Islet precursor cell (in vitro differentiated cells): ENCODE data around the gene PACSIN1.
"Not testable (repeated sequence)": the region's sequence is repeated elsewhere in the genome, so short reads cannot be mapped to it uniquely, and the experiment has no call there.

Experiments
- DNase-seq: peaks from one replicate; pipeline ENCODE4 v3.0.0-alpha.2; 2018

PACSIN1 gene

GRCh38 chr6:34457742-34458735 lies 7.8 kb upstream of the PACSIN1 start:
- peak; percentile 73 for DNase-seq

GRCh38 chr6:34459899-34460593 lies 5.8 kb upstream of the PACSIN1 start:
- DNase-seq = no peak

- DNase-seq = no peak
Measured at GRCh38 chr6:34460796-34461507, 4.9 kb upstream of the PACSIN1 start.

- DNase-seq = no peak
Measured at GRCh38 chr6:34462010-34462409, 3.9 kb upstream of the PACSIN1 start.

- DNase-seq = peak; percentile 88
Measured at GRCh38 chr6:34462551-34462971, 3.3 kb upstream of the PACSIN1 start.

- DNase-seq = no peak
Measured at GRCh38 chr6:34463299-34463698, 2.6 kb upstream of the PACSIN1 start.

- DNase-seq = no peak
Measured at GRCh38 chr6:34463849-34464248, 2.0 kb upstream of the PACSIN1 start.

- no peak for DNase-seq
Measured at GRCh38 chr6:34466242-34467185, 638 bp downstream of the PACSIN1 start.

- DNase-seq = no peak
Measured at GRCh38 chr6:34468378-34468892, 2.6 kb downstream of the PACSIN1 start.

- no peak for DNase-seq
Measured at GRCh38 chr6:34469499-34469898, 3.6 kb downstream of the PACSIN1 start.

- DNase-seq = no peak
Measured at GRCh38 chr6:34472425-34472824, 6.5 kb downstream of the PACSIN1 start.

GRCh38 chr6:34473967-34474366 lies 8.1 kb downstream of the PACSIN1 start:
- DNase-seq = no peak

GRCh38 chr6:34474754-34475153 lies 8.9 kb downstream of the PACSIN1 start:
- DNase-seq = no peak

- no peak for DNase-seq
Measured at GRCh38 chr6:34475238-34475682, 9.4 kb downstream of the PACSIN1 start.

GRCh38 chr6:34475767-34476328 lies 10.0 kb downstream of the PACSIN1 start:
- no peak for DNase-seq

- no peak for DNase-seq
Measured at GRCh38 chr6:34476447-34476846, 10.6 kb downstream of the PACSIN1 start.

- no peak for DNase-seq
Measured at GRCh38 chr6:34476921-34477320, 11.0 kb downstream of the PACSIN1 start.

GRCh38 chr6:34478796-34479195 lies 12.9 kb downstream of the PACSIN1 start:
- DNase-seq = no peak

- not testable (repeated sequence) for DNase-seq
Measured at GRCh38 chr6:34483781-34484180, 17.9 kb downstream of the PACSIN1 start.

GRCh38 chr6:34484391-34484790 lies 18.5 kb downstream of the PACSIN1 start:
- no peak for DNase-seq

- peak; percentile 73 for DNase-seq
Measured at GRCh38 chr6:34484899-34485298, 19.0 kb downstream of the PACSIN1 start.
